Adrenal gland (tissue), 5 donors: ENCODE data around the gene GALR2.

Experiments used
- CTCF ChIP-seq, 6 experiments: fragments of 450-650 bp in 4 of 6; fragments of 200-600 bp in 2 of 6; sonication (generic) in 1 of 6; IDR thresholded peaks; 1 replicate in 5 of 6; 2 replicates in 1 of 6; pipeline versions ENCODE4 v1.5.1 to v1.8.0; 2016 to 2021; ENCODE audit warnings: antibody characterized with exemption in 6 of 6, mild to moderate bottlenecking in 2 of 6, moderate library complexity in 1 of 6
- POLR2A ChIP-seq, 2 donors: fragments of 450-650 bp; IDR thresholded peaks; one replicate each; pipeline ENCODE4 v1.6.1; 2017; ENCODE audit warnings: antibody characterized with exemption in 2 of 2, mild to moderate bottlenecking in 2 of 2, moderate library complexity in 1 of 2
- donor health status: DM: no; HTN: no; CAD: no.

GRCh38 chr17:76103274-76104139 is 28.9 kb downstream of the GALR2 start, which contains the start of gene EXOC7:
- TF ChIP-seq CTCF (IDR thresholded peaks at IDR 0.05), result peak in 2 of 6 experiments; percentile 12 to 26
- TF ChIP-seq POLR2A (IDR thresholded peaks at IDR 0.05), result peak in 1 of 2 donors; percentile 33
